ENCODE data around the gene TMEM50B. TPM values are rescaled to one million over a fixed set of nuclear protein-coding genes. Genes with fewer than 3 reads are reported as not detected.

Gene TMEM50B
- total RNA-seq (10 to 100 TPM; 37.8 to 45.2 TPM), polyA plus RNA-seq (100 to 1,000 TPM in 1 of 2 donors, 10 to 100 TPM in 1; 30.3 to 128 TPM)
- long read RNA-seq, donor 1, transcript TMEM50B-210 (7 exons, 2,375 nt), result major isoform, 87 of 117 reads
- long read RNA-seq, donor 1, transcript TMEM50B-204 (8 exons, 982 nt), result minor isoform, 6 of 117 reads
- long read RNA-seq, donor 1, partial matches to known transcripts, result 5 of 117 reads
- long read RNA-seq, donor 1, other reads (novel, unspliced or antisense), result 19 of 117 reads
- long read RNA-seq, donor 2, transcript TMEM50B-210 (7 exons, 2,375 nt), result major isoform, 28 of 39 reads
- long read RNA-seq, donor 2, partial matches to known transcripts, result 1 of 39 reads
- long read RNA-seq, donor 2, other reads (novel, unspliced or antisense), result 9 of 39 reads

- Histone ChIP-seq H3K27ac (ENCODE audit: low read depth in 1 of 2, low read length in 2 of 2) (peak within 1 kb of the TSS; percentile 91 to 95), H3K9me3 (ENCODE audit: control insufficient read depth, low read length) (no peaks in the 10 kb centered on the region), H3K4me3 (ENCODE audit: low read length in 2 of 2) (peak within 1 kb of the TSS; percentile 87 to 91), H3K36me3 (ENCODE audit: control insufficient read depth in 1 of 2, insufficient read depth in 2 of 2, low read length in 1 of 2) (no peaks in the 10 kb centered on the region), H3K27me3 (ENCODE audit: control insufficient read depth in 1 of 2, insufficient read depth in 2 of 2, low read length in 1 of 2) (no peaks in the 10 kb centered on the region), H3K4me1 (ENCODE audit: control insufficient read depth in 1 of 2, insufficient read depth in 2 of 2, low read length in 2 of 2) (no peaks in the 10 kb centered on the region)
- ATAC-seq (ENCODE audit: low FRiP score), result peak; percentile 99
- intact Hi-C loops (cut with DNase I), result no loop called here
- 0% methylated on average over 75 to 93 of the region's 93 CpGs for WGBS, 2 donors
- DNase-seq, result peak; percentile 97 to 99
These were observed at the start of gene TMEM50B for GRCh38 chr21:33479679-33480480. Gene TMEM50B (minus strand): TSS chr21:33479974. CDS start chr21:33468885, 11,089 bp downstream.

- no peak for DNase-seq
- no peak overlapping the region for H3K4me3 ChIP-seq (ENCODE audit: low read length in 2 of 2)
- no peaks in the 10 kb centered on the region for H3K27me3 ChIP-seq (ENCODE audit: control insufficient read depth in 1 of 2, insufficient read depth in 2 of 2, low read length in 1 of 2)
- H3K27ac ChIP-seq (ENCODE audit: low read depth in 1 of 2, low read length in 2 of 2), result no peak overlapping the region
- no peaks in the 10 kb centered on the region for H3K4me1 ChIP-seq (ENCODE audit: control insufficient read depth in 1 of 2, insufficient read depth in 2 of 2, low read length in 2 of 2)
- no peaks in the 10 kb centered on the region for H3K9me3 ChIP-seq (ENCODE audit: control insufficient read depth, low read length)
- ATAC-seq (ENCODE audit: low FRiP score), result no peak
- intact Hi-C loops (cut with DNase I), result no loop called here
- 67 to 68% methylated on average over 1 of the region's 1 CpG for WGBS, 2 donors
- no peaks in the 10 kb centered on the region for H3K36me3 ChIP-seq (ENCODE audit: control insufficient read depth in 1 of 2, insufficient read depth in 2 of 2, low read length in 1 of 2)
These were observed 43.2 kb upstream of the TMEM50B start for GRCh38 chr21:33522953-33523349.

GRCh38 chr21:33522297-33522952 is 42.7 kb upstream of the TMEM50B start:
- no peak for DNase-seq
- Histone ChIP-seq H3K27ac (ENCODE audit: low read depth in 1 of 2, low read length in 2 of 2) (no peak overlapping the region), H3K4me3 (ENCODE audit: low read length in 2 of 2) (no peak overlapping the region), H3K4me1 (ENCODE audit: control insufficient read depth in 1 of 2, insufficient read depth in 2 of 2, low read length in 2 of 2) (no peaks in the 10 kb centered on the region), H3K27me3 (ENCODE audit: control insufficient read depth in 1 of 2, insufficient read depth in 2 of 2, low read length in 1 of 2) (no peaks in the 10 kb centered on the region), H3K9me3 (ENCODE audit: control insufficient read depth, low read length) (no peaks in the 10 kb centered on the region), H3K36me3 (ENCODE audit: control insufficient read depth in 1 of 2, insufficient read depth in 2 of 2, low read length in 1 of 2) (no peaks in the 10 kb centered on the region)
- intact Hi-C loops (cut with DNase I), result no loop called here
- no peak for ATAC-seq (ENCODE audit: low FRiP score)
- 79 to 80% methylated on average over 5 of the region's 5 CpGs for WGBS, 2 donors

- no peaks in the 10 kb centered on the region for H3K27me3 ChIP-seq (ENCODE audit: control insufficient read depth in 1 of 2, insufficient read depth in 2 of 2, low read length in 1 of 2)
- H3K9me3 ChIP-seq (ENCODE audit: control insufficient read depth, low read length), result no peaks in the 10 kb centered on the region
- ATAC-seq (ENCODE audit: low FRiP score) (no peak), DNase-seq (no peak)
- H3K27ac ChIP-seq (ENCODE audit: low read depth in 1 of 2, low read length in 2 of 2), result no peak overlapping the region
- 95 to 96% methylated on average over 4 of the region's 4 CpGs for WGBS, 2 donors
- H3K4me3 ChIP-seq (ENCODE audit: low read length in 2 of 2), result no peak overlapping the region
- intact Hi-C loops (cut with DNase I), result no loop called here
- H3K36me3 ChIP-seq (ENCODE audit: control insufficient read depth in 1 of 2, insufficient read depth in 2 of 2, low read length in 1 of 2), result peaks cover 0 to 7% of the 10 kb centered on the region in 2 donors
- H3K4me1 ChIP-seq (ENCODE audit: control insufficient read depth in 1 of 2, insufficient read depth in 2 of 2, low read length in 2 of 2), result no peaks in the 10 kb centered on the region
These were observed 39.1 kb upstream of the TMEM50B start for GRCh38 chr21:33518899-33519298.

- Histone ChIP-seq H3K27ac (ENCODE audit: low read depth in 1 of 2, low read length in 2 of 2) (no peak overlapping the region), H3K36me3 (ENCODE audit: control insufficient read depth in 1 of 2, insufficient read depth in 2 of 2, low read length in 1 of 2) (peaks cover 0 to 14% of the 10 kb centered on the region in 2 donors), H3K4me1 (ENCODE audit: control insufficient read depth in 1 of 2, insufficient read depth in 2 of 2, low read length in 2 of 2) (no peaks in the 10 kb centered on the region), H3K9me3 (ENCODE audit: control insufficient read depth, low read length) (no peaks in the 10 kb centered on the region), H3K27me3 (ENCODE audit: control insufficient read depth in 1 of 2, insufficient read depth in 2 of 2, low read length in 1 of 2) (no peaks in the 10 kb centered on the region), H3K4me3 (ENCODE audit: low read length in 2 of 2) (no peak overlapping the region)
- ATAC-seq (ENCODE audit: low FRiP score) (no peak), DNase-seq (no peak)
- 89 to 96% methylated on average over 2 of the region's 2 CpGs for WGBS, 2 donors
- intact Hi-C loops (cut with DNase I), result no loop called here
These were observed 34.5 kb upstream of the TMEM50B start for GRCh38 chr21:33514229-33514628.

- no peaks in the 10 kb centered on the region for H3K27me3 ChIP-seq (ENCODE audit: control insufficient read depth in 1 of 2, insufficient read depth in 2 of 2, low read length in 1 of 2)
- no peak overlapping the region for H3K4me3 ChIP-seq (ENCODE audit: low read length in 2 of 2)
- WGBS, 2 donors, result 94 to 97% methylated on average over 3 of the region's 3 CpGs
- no peak for DNase-seq
- intact Hi-C loops (cut with DNase I), result no loop called here
- no peaks in the 10 kb centered on the region for H3K4me1 ChIP-seq (ENCODE audit: control insufficient read depth in 1 of 2, insufficient read depth in 2 of 2, low read length in 2 of 2)
- H3K36me3 ChIP-seq (ENCODE audit: control insufficient read depth in 1 of 2, insufficient read depth in 2 of 2, low read length in 1 of 2), result peaks cover 0 to 15% of the 10 kb centered on the region in 2 donors
- no peak for ATAC-seq (ENCODE audit: low FRiP score)
- H3K27ac ChIP-seq (ENCODE audit: low read depth in 1 of 2, low read length in 2 of 2), result no peak overlapping the region
- H3K9me3 ChIP-seq (ENCODE audit: control insufficient read depth, low read length), result no peaks in the 10 kb centered on the region
These were observed 32.7 kb upstream of the TMEM50B start for GRCh38 chr21:33512481-33512880.

GRCh38 chr21:33511639-33512038 is 31.9 kb upstream of the TMEM50B start:
- ATAC-seq (ENCODE audit: low FRiP score) (no peak), DNase-seq (no peak)
- WGBS, 2 donors, result 96 to 99% methylated on average over 4 of the region's 4 CpGs
- H3K36me3 ChIP-seq (ENCODE audit: control insufficient read depth in 1 of 2, insufficient read depth in 2 of 2, low read length in 1 of 2), result peaks cover 0 to 13% of the 10 kb centered on the region in 2 donors
- intact Hi-C loops (cut with DNase I), result no loop called here
- no peak overlapping the region for H3K4me3 ChIP-seq (ENCODE audit: low read length in 2 of 2)
- no peaks in the 10 kb centered on the region for H3K4me1 ChIP-seq (ENCODE audit: control insufficient read depth in 1 of 2, insufficient read depth in 2 of 2, low read length in 2 of 2)
- no peak overlapping the region for H3K27ac ChIP-seq (ENCODE audit: low read depth in 1 of 2, low read length in 2 of 2)
- no peaks in the 10 kb centered on the region for H3K9me3 ChIP-seq (ENCODE audit: control insufficient read depth, low read length)
- H3K27me3 ChIP-seq (ENCODE audit: control insufficient read depth in 1 of 2, insufficient read depth in 2 of 2, low read length in 1 of 2), result no peaks in the 10 kb centered on the region

- Histone ChIP-seq H3K27me3 (ENCODE audit: control insufficient read depth in 1 of 2, insufficient read depth in 2 of 2, low read length in 1 of 2) (no peaks in the 10 kb centered on the region), H3K9me3 (ENCODE audit: control insufficient read depth, low read length) (no peaks in the 10 kb centered on the region), H3K4me1 (ENCODE audit: control insufficient read depth in 1 of 2, insufficient read depth in 2 of 2, low read length in 2 of 2) (no peaks in the 10 kb centered on the region), H3K36me3 (ENCODE audit: control insufficient read depth in 1 of 2, insufficient read depth in 2 of 2, low read length in 1 of 2) (peaks cover 0 to 13% of the 10 kb centered on the region in 2 donors), H3K4me3 (ENCODE audit: low read length in 2 of 2) (no peak overlapping the region), H3K27ac (ENCODE audit: low read depth in 1 of 2, low read length in 2 of 2) (no peak overlapping the region)
- intact Hi-C loops (cut with DNase I), result no loop called here
- DNase-seq (no peak), ATAC-seq (ENCODE audit: low FRiP score) (no peak)
- WGBS, 2 donors, result 91% methylated on average over 8 of the region's 8 CpGs
These were observed 31.1 kb upstream of the TMEM50B start for GRCh38 chr21:33510826-33511225.
